Suprapubic skin (tissue), 4 donors: ENCODE results near the gene STK31.

ENCODE experiments used
- EP300 ChIP-seq: sonication (generic); formaldehyde crosslinking; IDR thresholded peaks from one replicate; pipeline ENCODE4 v1.6.1; 2017; ENCODE audit warnings: antibody characterized with exemption
- POLR2A ChIP-seq, 2 donors: fragments of 450-650 bp; IDR thresholded peaks; one replicate each; pipeline ENCODE4 v1.6.1; 2017; ENCODE audit warnings: antibody characterized with exemption in 2 of 2, mild to moderate bottlenecking in 2 of 2, moderate library complexity in 2 of 2
- POLR2AphosphoS5 ChIP-seq, 3 donors: sonication (generic); formaldehyde crosslinking; IDR thresholded peaks; one replicate each; pipeline ENCODE4 v1.6.1; 2017; ENCODE audit warnings: antibody characterized with exemption in 3 of 3
- TF ChIP-seq, protein P1 (sequence below), 2 donors: fragments of 200-600 bp in 1 of 2; fragments of 450-650 bp in 1 of 2; sonication (generic) in 1 of 2; IDR thresholded peaks; one replicate each; pipeline ENCODE4 v1.5.1; 2016 to 2019; ENCODE audit warnings: antibody characterized with exemption in 2 of 2, mild to moderate bottlenecking in 1 of 2, moderate library complexity in 1 of 2

DNA sequence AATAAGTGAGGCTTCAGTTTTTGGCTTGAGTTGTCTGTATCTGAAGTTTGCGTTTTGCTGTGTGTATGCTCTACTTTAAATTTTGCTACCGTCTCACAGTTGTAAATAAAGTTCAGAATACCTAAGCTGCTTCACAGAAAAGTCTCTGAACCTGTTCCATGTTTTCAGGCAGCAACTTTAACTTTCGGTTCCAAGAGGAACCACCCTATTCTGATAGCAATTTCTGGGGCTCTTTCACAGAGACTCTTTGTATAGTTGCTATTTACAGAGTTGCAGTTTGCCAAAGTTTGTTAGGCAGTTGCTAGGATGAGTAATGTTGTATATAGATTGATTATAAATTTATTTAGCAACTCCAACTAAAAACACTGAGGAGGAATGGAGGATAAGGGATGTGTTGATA, 24.3 kb upstream of the STK31 start:
- TF ChIP-seq, protein P1, sequence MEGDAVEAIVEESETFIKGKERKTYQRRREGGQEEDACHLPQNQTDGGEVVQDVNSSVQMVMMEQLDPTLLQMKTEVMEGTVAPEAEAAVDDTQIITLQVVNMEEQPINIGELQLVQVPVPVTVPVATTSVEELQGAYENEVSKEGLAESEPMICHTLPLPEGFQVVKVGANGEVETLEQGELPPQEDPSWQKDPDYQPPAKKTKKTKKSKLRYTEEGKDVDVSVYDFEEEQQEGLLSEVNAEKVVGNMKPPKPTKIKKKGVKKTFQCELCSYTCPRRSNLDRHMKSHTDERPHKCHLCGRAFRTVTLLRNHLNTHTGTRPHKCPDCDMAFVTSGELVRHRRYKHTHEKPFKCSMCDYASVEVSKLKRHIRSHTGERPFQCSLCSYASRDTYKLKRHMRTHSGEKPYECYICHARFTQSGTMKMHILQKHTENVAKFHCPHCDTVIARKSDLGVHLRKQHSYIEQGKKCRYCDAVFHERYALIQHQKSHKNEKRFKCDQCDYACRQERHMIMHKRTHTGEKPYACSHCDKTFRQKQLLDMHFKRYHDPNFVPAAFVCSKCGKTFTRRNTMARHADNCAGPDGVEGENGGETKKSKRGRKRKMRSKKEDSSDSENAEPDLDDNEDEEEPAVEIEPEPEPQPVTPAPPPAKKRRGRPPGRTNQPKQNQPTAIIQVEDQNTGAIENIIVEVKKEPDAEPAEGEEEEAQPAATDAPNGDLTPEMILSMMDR (IDR thresholded peaks at IDR 0.05), result no peak
- TF ChIP-seq POLR2A (IDR thresholded peaks at IDR 0.05) (no peak), POLR2AphosphoS5 (IDR thresholded peaks at IDR 0.05) (no peak), EP300 (no peak)
